Common myeloid progenitor, CD34-positive (primary cell): ENCODE measurements around the gene HES5.

ENCODE experiments used
- CTCF ChIA-PET: fragments of 350-600 bp; sonication (Branson Sonifier 250); formaldehyde crosslinking; loops from one replicate; lab custom pipeline; 2021; ENCODE audit warnings: antibody characterized with exemption; lab: Charles Lee
- POLR2A ChIA-PET: fragments of 350-600 bp; sonication (Branson Sonifier 250); formaldehyde crosslinking; loops from one replicate; lab custom pipeline; 2021; ENCODE audit warnings: antibody characterized with exemption; lab: Charles Lee
- DNase-seq, 3 donors: peaks; one replicate each; pipeline versions ENCODE4 v3.0.0 to v3.0.0-alpha.2; 2013
- H3K27ac ChIP-seq, 2 experiments: 1 replicate in 1 of 2; 2 replicates in 1 of 2; pipeline ENCODE4 v1.7.0; 2013; ENCODE audit warnings: inconsistent platforms in 2 of 2, low read length in 2 of 2, mild to moderate bottlenecking in 2 of 2, low read depth in 1 of 2, moderate library complexity in 1 of 2; ENCODE audit not compliant: severe bottlenecking in 2 of 2, insufficient read depth in 1 of 2, poor library complexity in 1 of 2
- H3K27me3 ChIP-seq, 5 experiments: replicated peaks in 2 of 5; 1 replicate in 3 of 5; 2 replicates in 2 of 5; pipeline versions ENCODE4 v1.6.1 to v1.7.0; 2013; ENCODE audit warnings: low read length in 4 of 5, mild to moderate bottlenecking in 2 of 5, moderate library complexity in 2 of 5, inconsistent platforms in 1 of 5; ENCODE audit not compliant: insufficient read depth in 5 of 5, control insufficient read depth in 4 of 5
- H3K36me3 ChIP-seq, 4 experiments: 1 replicate in 2 of 4; 2 replicates in 2 of 4; pipeline versions ENCODE4 v1.6.1 to v1.7.0; 2013; ENCODE audit warnings: low read length in 3 of 4, control low read depth in 1 of 4, mild to moderate bottlenecking in 1 of 4; ENCODE audit not compliant: control insufficient read depth in 4 of 4, insufficient read depth in 4 of 4
- H3K4me1 ChIP-seq, 4 experiments: 1 replicate in 3 of 4; 2 replicates in 1 of 4; pipeline versions ENCODE4 v1.6.1 to v1.7.1; 2013; ENCODE audit warnings: low read length in 3 of 4, mild to moderate bottlenecking in 3 of 4, control low read depth in 1 of 4, inconsistent platforms in 1 of 4, moderate library complexity in 1 of 4; ENCODE audit not compliant: control insufficient read depth in 4 of 4, insufficient read depth in 4 of 4; ENCODE audit errors: control extremely low read depth in 1 of 4
- H3K4me3 ChIP-seq, 7 experiments: 1 replicate in 4 of 7; 2 replicates in 3 of 7; pipeline versions ENCODE4 v1.5.1 to v1.7.0; 2013; ENCODE audit warnings: mild to moderate bottlenecking in 7 of 7, low read length in 6 of 7, moderate library complexity in 6 of 7, inconsistent platforms in 2 of 7, low read depth in 2 of 7, control low read depth in 1 of 7; ENCODE audit not compliant: insufficient read depth in 4 of 7, control insufficient read depth in 1 of 7; ENCODE audit errors: extremely low read depth in 1 of 7
- H3K9me3 ChIP-seq, 5 experiments: 1 replicate in 4 of 5; 2 replicates in 1 of 5; pipeline versions ENCODE4 v1.6.1 to v1.7.1; 2013; ENCODE audit warnings: low read length in 4 of 5, mild to moderate bottlenecking in 2 of 5, inconsistent platforms in 1 of 5, low read depth in 1 of 5, moderate library complexity in 1 of 5; ENCODE audit not compliant: control insufficient read depth in 4 of 5, insufficient read depth in 2 of 5; ENCODE audit errors: control extremely low read depth in 1 of 5
- WGBS: methylation state at CpG from one replicate; pipeline ENCODE4 v1.1.5; 2013; ENCODE audit not compliant: insufficient coverage; 5-methylcytosine and 5-hydroxymethylcytosine counted together

Gene HES5

DNA sequence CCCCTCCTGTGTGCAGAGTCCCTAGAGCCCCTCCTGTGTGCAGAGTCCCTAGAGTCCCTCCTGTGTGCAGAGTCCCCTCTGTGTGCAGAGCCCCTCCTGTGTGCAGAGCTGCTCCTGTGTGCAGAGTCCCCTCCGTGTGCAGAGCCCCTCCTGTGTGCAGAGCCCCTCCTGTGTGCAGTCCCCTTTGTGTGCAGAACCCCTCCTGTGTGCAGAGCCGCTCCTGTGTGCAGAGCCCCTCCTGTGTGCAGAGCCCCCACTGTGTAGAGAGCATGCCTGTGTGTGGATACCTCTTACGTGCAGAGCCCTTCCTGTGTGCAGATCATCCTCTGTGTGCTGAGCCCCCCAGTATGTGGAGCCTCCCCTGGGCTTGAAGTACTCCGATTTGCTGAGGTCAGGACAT lies 8.3 kb upstream of the HES5 start:
- Histone ChIP-seq H3K4me1 (peaks cover 0 to 26% (median 19%) of the 10 kb centered on the region in 4 experiments), H3K27me3 (peaks cover 0 to 53% (median 2%) of the 10 kb centered on the region in 5 experiments), H3K9me3 (no peaks in the 10 kb centered on the region), H3K4me3 (no peak overlapping the region), H3K27ac (no peak overlapping the region), H3K36me3 (no peaks in the 10 kb centered on the region)
- WGBS, result 98% methylated on average over 4 of the region's 4 CpGs
- no peak for DNase-seq
- ChIA-PET CTCF (interaction anchor here (1.6 to 3.1 kb wide), 2 partner anchors 8 to 10 kb away, joined by 4 to 11 read pairs; partner anchors contain the start of gene HES5), POLR2A (no interaction called here)

DNA sequence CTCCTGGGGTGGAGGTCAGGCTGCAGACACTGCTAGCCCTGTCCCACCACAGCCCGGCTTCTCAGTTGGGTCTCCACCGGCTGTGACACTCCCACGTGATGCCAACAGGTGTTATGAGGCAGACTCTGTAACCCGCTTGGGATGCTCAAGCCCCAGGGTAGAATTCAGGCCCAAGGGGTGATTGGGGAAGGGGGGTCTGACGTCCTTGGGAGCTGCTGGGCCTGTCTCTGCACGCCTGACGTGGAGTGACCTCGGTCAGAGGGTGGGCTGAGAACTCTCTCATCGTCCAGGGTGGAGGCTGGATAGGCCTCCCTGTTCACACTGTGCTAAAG lies 7.7 kb upstream of the HES5 start:
- ChIA-PET CTCF (no interaction called here), POLR2A (no interaction called here)
- WGBS, result 94% methylated on average over 9 of the region's 9 CpGs
- no peak for DNase-seq
- H3K36me3 ChIP-seq, result no peaks in the 10 kb centered on the region
- H3K9me3 ChIP-seq, result no peaks in the 10 kb centered on the region
- peaks cover 0 to 59% (median 2%) of the 10 kb centered on the region in 5 experiments for H3K27me3 ChIP-seq
- no peak overlapping the region for H3K4me3 ChIP-seq
- no peak overlapping the region for H3K27ac ChIP-seq
- H3K4me1 ChIP-seq, result peaks cover 0 to 21% (median 13%) of the 10 kb centered on the region in 4 experiments

DNA sequence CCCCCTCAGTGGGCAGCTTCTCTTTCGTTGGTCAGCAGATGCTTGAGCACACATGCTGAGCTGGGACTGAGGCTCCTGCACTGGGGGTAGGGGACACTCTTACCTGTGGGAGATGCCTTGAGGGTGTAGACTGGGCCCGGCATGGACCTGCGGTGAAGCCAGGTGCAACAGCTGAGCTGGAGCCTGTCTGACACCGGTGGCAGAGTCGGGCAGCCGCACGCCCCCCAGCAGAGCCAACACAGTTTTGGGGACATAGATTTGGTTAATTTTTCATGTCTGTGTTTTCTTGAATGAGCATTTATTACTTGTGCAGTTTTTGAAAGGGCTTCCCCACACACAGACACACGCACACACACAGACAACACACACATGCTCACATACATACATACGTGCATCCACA lies 5.9 kb upstream of the HES5 start:
- no peak overlapping the region for H3K4me3 ChIP-seq
- CTCF ChIA-PET, result interaction anchor here (8.5 kb wide), 1 partner anchor 10 kb away, joined by 52 read pairs; no protein-coding TSS in a partner anchor

DNA sequence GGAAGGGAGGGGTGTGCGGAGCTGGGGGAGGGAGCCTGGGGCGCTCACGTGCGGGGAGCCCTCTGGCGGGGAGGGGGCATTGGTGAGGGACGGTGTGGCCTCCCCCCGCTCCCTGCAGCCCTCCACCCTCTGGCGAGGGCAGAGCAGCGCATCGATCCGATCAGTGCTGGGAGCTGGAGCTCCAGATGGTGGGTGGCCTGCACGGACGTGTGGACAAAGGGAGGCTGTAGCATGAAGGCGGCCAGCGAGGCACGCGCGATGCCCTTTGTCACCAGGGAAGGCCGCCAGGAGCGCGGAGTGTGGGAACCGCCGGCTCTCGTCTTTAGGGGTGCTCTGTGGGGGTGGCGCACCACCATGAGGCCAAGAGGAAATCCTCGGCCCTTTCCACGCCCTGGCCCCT lies 5.4 kb upstream of the HES5 start:
- no peak overlapping the region for H3K27ac ChIP-seq
- no peaks in the 10 kb centered on the region for H3K9me3 ChIP-seq
- ChIA-PET CTCF (interaction anchor here (8.5 kb wide), 1 partner anchor 10 kb away, joined by 52 read pairs; no protein-coding TSS in a partner anchor), POLR2A (no interaction called here)
- H3K4me1 ChIP-seq, result peaks cover 0 to 25% (median 19%) of the 10 kb centered on the region in 4 experiments
- H3K27me3 ChIP-seq, result peaks cover 0 to 73% (median 5%) of the 10 kb centered on the region in 5 experiments
- no peak for DNase-seq
- no peak overlapping the region for H3K4me3 ChIP-seq
- no peaks in the 10 kb centered on the region for H3K36me3 ChIP-seq
- 66% methylated on average over 21 of the region's 27 CpGs for WGBS

More for the DNA sequence above, 5.9 kb upstream of the HES5 start:
- peaks cover 0 to 73% (median 2%) of the 10 kb centered on the region in 5 experiments for H3K27me3 ChIP-seq
- no peaks in the 10 kb centered on the region for H3K36me3 ChIP-seq
- no peak for DNase-seq
- H3K27ac ChIP-seq, result no peak overlapping the region
- H3K9me3 ChIP-seq, result no peaks in the 10 kb centered on the region
- WGBS, result 100% methylated on average over 1 of the region's 9 CpGs
- POLR2A ChIA-PET, result no interaction called here
- peaks cover 0 to 22% (median 14%) of the 10 kb centered on the region in 4 experiments for H3K4me1 ChIP-seq

DNA sequence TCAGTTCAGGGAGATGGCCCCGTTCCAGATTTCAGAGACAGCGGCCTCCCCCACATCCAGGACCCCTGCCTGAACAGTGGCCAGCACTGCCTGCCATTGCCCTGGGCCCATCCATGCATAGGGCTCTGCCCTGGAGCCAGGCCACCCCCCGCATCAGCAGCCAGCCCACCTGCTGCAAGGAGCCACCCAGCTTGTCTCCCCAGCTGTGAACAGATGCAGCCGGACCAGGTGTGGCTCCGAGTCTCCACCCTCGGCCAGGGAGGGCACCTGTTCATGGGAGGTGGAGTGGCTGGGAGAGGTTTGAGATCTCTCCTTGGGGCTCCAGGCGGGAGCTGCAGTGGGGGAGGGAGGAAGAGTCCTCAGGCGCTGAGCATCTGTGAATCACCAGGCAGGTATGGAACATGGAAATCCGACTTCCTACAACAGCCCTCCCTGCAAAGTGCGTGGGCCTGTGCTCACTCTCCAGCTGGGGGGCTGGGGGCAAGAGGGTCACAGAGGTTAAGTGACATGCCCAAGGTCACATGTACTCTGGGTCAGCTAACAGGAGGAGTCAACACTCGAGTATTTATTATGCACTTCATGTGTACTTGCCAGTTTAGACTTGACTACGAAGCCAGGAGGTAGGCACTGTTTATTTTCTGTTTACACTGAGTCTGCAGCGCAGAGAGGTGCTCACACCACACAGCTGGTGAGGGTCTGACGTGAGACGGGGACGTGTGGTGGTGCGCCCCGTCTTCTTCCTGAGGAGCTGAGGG lies 4.8 kb upstream of the HES5 start:
- CTCF ChIA-PET, result interaction anchor here (8.5 kb wide), 1 partner anchor 11 kb away, joined by 52 read pairs; no protein-coding TSS in a partner anchor
- WGBS, result 64% methylated on average over 16 of the region's 18 CpGs
- Histone ChIP-seq H3K27me3 (peaks cover 0 to 73% (median 4%) of the 10 kb centered on the region in 5 experiments), H3K4me3 (no peak overlapping the region), H3K36me3 (no peaks in the 10 kb centered on the region), H3K27ac (no peak overlapping the region), H3K9me3 (no peaks in the 10 kb centered on the region), H3K4me1 (peaks cover 0 to 27% (median 23%) of the 10 kb centered on the region in 4 experiments)
- no peak for DNase-seq
- POLR2A ChIA-PET, result interaction anchor here (1.2 kb wide), 1 partner anchor 9 kb away, joined by 4 read pairs; the partner anchor contains the start of gene PANK4

DNA sequence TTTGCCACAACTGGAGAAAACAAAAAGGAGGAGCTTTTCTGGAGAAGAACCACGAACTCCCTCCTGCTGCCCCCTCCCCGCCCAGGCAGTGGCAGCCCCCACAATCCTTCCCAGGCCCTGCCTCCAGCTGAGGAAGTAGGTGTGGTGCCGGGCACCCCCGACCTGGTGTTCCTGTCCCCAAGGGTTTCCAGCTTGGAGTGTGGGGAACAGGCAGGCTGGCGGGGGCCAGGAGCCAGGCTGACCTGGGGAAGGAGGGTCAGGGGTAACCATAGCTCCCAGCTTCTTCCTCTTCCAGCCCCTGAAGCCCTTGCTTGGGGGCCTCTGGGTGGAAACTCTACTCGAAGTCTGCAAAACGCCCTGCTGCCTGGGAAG lies 4.2 kb upstream of the HES5 start:
- no peak overlapping the region for H3K27ac ChIP-seq
- H3K4me3 ChIP-seq, result no peak overlapping the region
- H3K36me3 ChIP-seq, result no peaks in the 10 kb centered on the region
- peaks cover 0 to 74% (median 5%) of the 10 kb centered on the region in 5 experiments for H3K27me3 ChIP-seq
- 0% methylated on average over 2 of the region's 7 CpGs for WGBS
- no peaks in the 10 kb centered on the region for H3K9me3 ChIP-seq
- POLR2A ChIA-PET, result interaction anchor here (1.2 kb wide), 1 partner anchor 8 kb away, joined by 4 read pairs; the partner anchor contains the start of gene PANK4
- DNase-seq, result no peak
- CTCF ChIA-PET, result interaction anchor here (8.5 kb wide), 1 partner anchor 12 kb away, joined by 52 read pairs; no protein-coding TSS in a partner anchor
- peaks cover 0 to 29% (median 27%) of the 10 kb centered on the region in 4 experiments for H3K4me1 ChIP-seq

DNA sequence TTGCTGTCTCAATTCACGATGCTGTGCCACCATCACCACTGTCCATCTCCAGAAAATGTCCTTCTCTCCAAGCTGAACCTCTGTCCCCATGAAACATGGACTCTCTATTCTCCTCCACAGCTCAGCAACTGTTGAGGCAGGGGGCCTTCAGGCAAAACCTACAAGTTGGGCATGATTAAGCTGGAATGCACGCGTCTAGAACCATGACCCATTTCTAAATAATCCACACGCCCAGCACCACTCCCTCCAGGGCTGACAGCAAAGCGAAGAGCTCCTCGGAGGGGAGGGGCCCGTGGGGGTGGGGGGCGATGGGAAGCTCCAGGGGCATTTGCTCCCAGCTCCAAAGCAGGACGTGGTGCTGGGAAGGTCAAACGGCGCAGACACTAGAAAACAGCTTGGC lies 3.3 kb upstream of the HES5 start:
- WGBS, result 94% methylated on average over 10 of the region's 11 CpGs
- Histone ChIP-seq H3K27me3 (peaks cover 0 to 74% (median 7%) of the 10 kb centered on the region in 5 experiments), H3K4me3 (no peak overlapping the region), H3K4me1 (peaks cover 0 to 38% (median 35%) of the 10 kb centered on the region in 4 experiments), H3K36me3 (no peaks in the 10 kb centered on the region), H3K27ac (no peak overlapping the region), H3K9me3 (no peaks in the 10 kb centered on the region)
- no peak for DNase-seq
- POLR2A ChIA-PET, result no interaction called here
- CTCF ChIA-PET, result interaction anchor here (1.0 to 8.5 kb wide), 3 partner anchors 13 to 28 kb away, joined by 3 to 52 read pairs (median 3); no protein-coding TSS in a partner anchor
